OCI-LY7 (cell line): Measurements from ENCODE around the gene NIM1K.

Experiments
- CTCF ChIP-seq: fragments of 200-600 bp; sonication (generic); conservative IDR thresholded peaks from 2 replicates; pipeline ENCODE4 v1.5.1; 2014; ENCODE audit warnings: mild to moderate bottlenecking, antibody characterized with exemption, low read length, moderate library complexity, mixed read lengths
- EZH2phosphoT487 ChIP-seq: fragments of 200-600 bp; sonication (generic); IDR thresholded peaks from 2 replicates; pipeline ENCODE4 v1.6.1; 2018; ENCODE audit warnings: low read depth, borderline replicate concordance, mild to moderate bottlenecking, mixed run types, antibody characterized with exemption, low read length, moderate library complexity, mixed read lengths

DNA sequence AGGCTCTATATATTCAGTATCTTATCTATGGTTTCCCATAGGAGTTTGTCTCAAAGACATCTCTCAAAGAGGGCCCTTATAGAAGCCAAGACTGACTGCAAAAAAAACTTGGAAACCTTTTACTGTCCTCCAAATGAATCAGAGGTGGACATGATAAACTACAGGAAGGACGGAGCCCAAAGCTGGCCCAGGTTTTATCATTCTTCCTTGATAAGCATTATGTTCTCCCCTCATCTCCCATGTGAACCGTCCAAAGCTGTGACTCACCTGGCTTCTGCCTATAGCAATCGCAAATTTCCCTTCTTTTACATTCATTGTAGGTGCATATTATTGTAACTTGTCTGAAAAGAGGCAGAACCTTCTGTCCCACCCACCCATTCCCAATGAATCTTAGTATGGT is 35.0 kb upstream of the NIM1K start:
- TF ChIP-seq CTCF = no peak
- no peak for TF ChIP-seq EZH2phosphoT487
